ENCODE data around the gene JKAMP.

The JKAMP gene

GRCh38 chr14:59511916-59512575 lies 27.7 kb downstream of the JKAMP start:
- no peaks in the 10 kb centered on the region for H3F3A ChIP-seq (ENCODE audit: insufficient read depth, low read length)
- H3K36me3 ChIP-seq (ENCODE audit: insufficient read depth, low read length), result no peaks in the 10 kb centered on the region
- no peak overlapping the region for H3K4me2 ChIP-seq (ENCODE audit: low read length)
- no peak overlapping the region for H3K9ac ChIP-seq (ENCODE audit: low read length)
- no peaks in the 10 kb centered on the region for H3K79me2 ChIP-seq (ENCODE audit: insufficient read depth, low read length)
- no peaks in the 10 kb centered on the region for H3K27me3 ChIP-seq (ENCODE audit: insufficient read depth, low read length)
- no peaks in the 10 kb centered on the region for H4K20me1 ChIP-seq (ENCODE audit: insufficient read depth, low read length)
- H3K4me1 ChIP-seq (ENCODE audit: insufficient read depth, low read length, severe bottlenecking), result no peaks in the 10 kb centered on the region
- H3K27ac ChIP-seq (ENCODE audit: low read depth, low read length, poor library complexity, severe bottlenecking), result no peak overlapping the region
- no peaks in the 10 kb centered on the region for H3K9me3 ChIP-seq (ENCODE audit: low read length)
- TF ChIP-seq EZH2 (IDR thresholded peaks at IDR 0.05; ENCODE audit: borderline replicate concordance, low read length), result no peak
- peak; percentile 82 for TF ChIP-seq CTCF (IDR thresholded peaks at IDR 0.05; ENCODE audit: low read length)
- H3K9me2 ChIP-seq (ENCODE audit: low read depth, low read length), result no peaks in the 10 kb centered on the region
- no peak overlapping the region for H2AFZ ChIP-seq (ENCODE audit: low read length)
- no peak overlapping the region for H3K4me3 ChIP-seq (ENCODE audit: low read depth, low read length, poor library complexity, severe bottlenecking)

GRCh38 chr14:59520224-59520623 lies 35.9 kb downstream of the JKAMP start:
- no peak overlapping the region for H3K27ac ChIP-seq (ENCODE audit: low read depth, low read length, poor library complexity, severe bottlenecking)
- no peak overlapping the region for H3K9ac ChIP-seq (ENCODE audit: low read length)
- H3K4me2 ChIP-seq (ENCODE audit: low read length), result no peak overlapping the region
- H3K9me2 ChIP-seq (ENCODE audit: low read depth, low read length), result no peaks in the 10 kb centered on the region
- H3K4me3 ChIP-seq (ENCODE audit: low read depth, low read length, poor library complexity, severe bottlenecking), result no peak overlapping the region
- H3F3A ChIP-seq (ENCODE audit: insufficient read depth, low read length), result no peaks in the 10 kb centered on the region
- no peaks in the 10 kb centered on the region for H4K20me1 ChIP-seq (ENCODE audit: insufficient read depth, low read length)
- no peaks in the 10 kb centered on the region for H3K79me2 ChIP-seq (ENCODE audit: insufficient read depth, low read length)
- H3K9me3 ChIP-seq (ENCODE audit: low read length), result no peaks in the 10 kb centered on the region
- TF ChIP-seq CTCF (IDR thresholded peaks at IDR 0.05; ENCODE audit: low read length), result no peak
- no peak for TF ChIP-seq EZH2 (IDR thresholded peaks at IDR 0.05; ENCODE audit: borderline replicate concordance, low read length)
- H3K4me1 ChIP-seq (ENCODE audit: insufficient read depth, low read length, severe bottlenecking), result no peaks in the 10 kb centered on the region
- H3K36me3 ChIP-seq (ENCODE audit: insufficient read depth, low read length), result no peaks in the 10 kb centered on the region
- H2AFZ ChIP-seq (ENCODE audit: low read length), result no peak overlapping the region
- no peaks in the 10 kb centered on the region for H3K27me3 ChIP-seq (ENCODE audit: insufficient read depth, low read length)

- no peaks in the 10 kb centered on the region for H3K9me3 ChIP-seq (ENCODE audit: low read length)
- no peaks in the 10 kb centered on the region for H3F3A ChIP-seq (ENCODE audit: insufficient read depth, low read length)
- no peaks in the 10 kb centered on the region for H3K79me2 ChIP-seq (ENCODE audit: insufficient read depth, low read length)
- no peaks in the 10 kb centered on the region for H4K20me1 ChIP-seq (ENCODE audit: insufficient read depth, low read length)
- H3K4me2 ChIP-seq (ENCODE audit: low read length), result no peak overlapping the region
- H3K4me1 ChIP-seq (ENCODE audit: insufficient read depth, low read length, severe bottlenecking), result no peaks in the 10 kb centered on the region
- H3K36me3 ChIP-seq (ENCODE audit: insufficient read depth, low read length), result no peaks in the 10 kb centered on the region
- H3K9ac ChIP-seq (ENCODE audit: low read length), result no peak overlapping the region
- no peak overlapping the region for H2AFZ ChIP-seq (ENCODE audit: low read length)
- H3K27me3 ChIP-seq (ENCODE audit: insufficient read depth, low read length), result no peaks in the 10 kb centered on the region
- no peak overlapping the region for H3K4me3 ChIP-seq (ENCODE audit: low read depth, low read length, poor library complexity, severe bottlenecking)
- no peaks in the 10 kb centered on the region for H3K9me2 ChIP-seq (ENCODE audit: low read depth, low read length)
- no peak for TF ChIP-seq CTCF (IDR thresholded peaks at IDR 0.05; ENCODE audit: low read length)
- TF ChIP-seq EZH2 (IDR thresholded peaks at IDR 0.05; ENCODE audit: borderline replicate concordance, low read length), result no peak
- no peak overlapping the region for H3K27ac ChIP-seq (ENCODE audit: low read depth, low read length, poor library complexity, severe bottlenecking)
Observed at GRCh38 chr14:59529189-59529588, 44.9 kb downstream of the JKAMP start.

All from OCI-LY1 (cell line).